Measurements from ENCODE around the gene PNMA3.
A peak's percentile ranks its signal among the peaks of the same experiment; 100 is the strongest.
"Not testable (repeated sequence)": the region's sequence is repeated elsewhere in the genome, so short reads cannot be mapped to it uniquely, and the experiment has no call there.

PNMA3 gene

GRCh38 chrX:153055871-153056749, at the start of gene PNMA3:
TSS of gene PNMA3 (plus strand) at chrX:153056470. CDS start at chrX:153057056, 586 bp downstream.
- DNase-seq (ENCODE audit: low read depth), result no peak

GRCh38 chrX:153017174-153017573, 39.1 kb upstream of the PNMA3 start:
- not testable (repeated sequence) for DNase-seq (ENCODE audit: low read depth)

DNA sequence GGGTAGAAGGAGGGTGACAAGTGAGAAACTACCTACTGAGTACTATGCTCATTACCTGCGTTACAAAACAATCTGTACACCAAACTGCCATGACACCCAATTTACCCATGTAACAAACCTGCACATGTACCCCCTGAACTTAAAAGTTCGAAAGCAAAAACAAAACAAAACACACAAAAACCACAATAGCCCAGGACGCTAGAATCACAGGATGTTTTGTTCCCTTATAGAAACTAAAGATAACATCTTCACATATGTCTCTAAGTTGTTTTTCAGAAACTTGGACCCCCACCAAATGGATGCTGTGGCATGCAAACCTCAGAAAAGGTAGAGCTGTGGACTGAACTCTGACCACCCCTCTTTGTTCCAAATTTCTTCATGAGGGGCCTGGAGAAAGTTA, 37.1 kb upstream of the PNMA3 start:
- no peak for DNase-seq (ENCODE audit: low read depth)

DNA sequence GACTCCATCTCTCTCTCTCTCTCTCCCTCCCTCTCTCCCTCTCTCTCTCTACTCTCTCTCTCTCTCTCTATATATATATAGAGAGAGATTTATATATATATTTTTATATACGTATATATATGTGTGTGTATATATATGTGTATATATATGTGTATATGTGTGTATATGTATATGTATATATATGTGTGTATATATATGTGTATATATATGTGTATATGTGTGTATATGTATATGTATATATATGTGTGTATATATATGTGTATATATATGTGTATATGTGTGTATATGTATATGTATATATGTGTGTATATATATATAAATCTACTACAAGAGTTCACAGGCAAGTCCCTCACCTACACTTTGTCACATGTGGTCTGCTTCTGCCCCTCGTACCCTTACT, 29.8 kb upstream of the PNMA3 start:
- DNase-seq (ENCODE audit: low read depth), result not testable (repeated sequence)

GRCh38 chrX:153028487-153028886, 27.8 kb upstream of the PNMA3 start:
- not testable (repeated sequence) for DNase-seq (ENCODE audit: low read depth)

- DNase-seq (ENCODE audit: low read depth), result no peak
These were observed 27.1 kb upstream of the PNMA3 start for GRCh38 chrX:153029162-153029561.

DNA sequence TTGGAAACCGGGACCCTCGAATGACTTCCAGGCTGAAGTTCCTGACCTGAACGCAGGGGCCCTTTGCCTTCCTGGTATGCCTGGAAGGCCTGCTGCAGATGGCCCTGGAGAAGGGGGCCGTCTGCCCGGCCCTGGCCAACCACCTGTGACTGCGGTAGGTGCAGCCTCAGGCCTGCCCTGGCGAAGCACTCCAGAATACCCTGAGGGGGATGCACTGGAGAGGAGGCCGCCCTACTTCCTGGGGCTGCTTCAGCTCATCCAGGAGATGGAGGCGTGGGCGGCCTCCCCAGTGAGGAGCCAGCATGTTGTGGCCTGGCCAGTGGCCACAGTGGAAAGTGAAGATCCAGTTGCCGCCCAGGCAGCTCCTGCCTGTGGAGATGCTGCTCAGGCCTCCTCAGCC, 26.4 kb upstream of the PNMA3 start:
- DNase-seq (ENCODE audit: low read depth), result no peak

DNA sequence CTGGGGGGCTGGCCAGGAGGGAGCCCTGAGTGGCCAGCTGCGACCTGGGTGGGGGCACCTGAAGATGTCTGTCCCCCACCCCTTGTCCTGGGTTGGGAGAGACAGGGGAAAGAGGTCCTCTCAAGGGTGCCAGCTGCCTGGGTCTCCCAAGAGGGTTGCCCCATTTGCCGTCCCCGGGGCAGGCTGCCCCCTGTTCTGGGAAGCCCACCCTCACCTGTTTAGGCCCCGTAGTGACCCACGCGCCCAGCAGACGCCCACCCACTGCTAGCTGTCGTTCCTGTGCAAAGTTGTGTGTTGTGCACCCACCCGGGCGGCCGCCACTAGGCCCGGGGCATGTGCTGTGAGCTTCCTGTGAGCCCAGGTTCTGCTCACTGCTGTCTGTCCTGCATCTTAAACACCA, 25.5 kb upstream of the PNMA3 start:
- DNase-seq (ENCODE audit: low read depth), result no peak

GRCh38 chrX:153032397-153033118, 23.7 kb upstream of the PNMA3 start:
- DNase-seq (ENCODE audit: low read depth), result peak; percentile 32

GRCh38 chrX:153049093-153049492, 7.2 kb upstream of the PNMA3 start:
- DNase-seq (ENCODE audit: low read depth), result no peak

GRCh38 chrX:153052534-153052933, 3.7 kb upstream of the PNMA3 start:
- no peak for DNase-seq (ENCODE audit: low read depth)

DNA sequence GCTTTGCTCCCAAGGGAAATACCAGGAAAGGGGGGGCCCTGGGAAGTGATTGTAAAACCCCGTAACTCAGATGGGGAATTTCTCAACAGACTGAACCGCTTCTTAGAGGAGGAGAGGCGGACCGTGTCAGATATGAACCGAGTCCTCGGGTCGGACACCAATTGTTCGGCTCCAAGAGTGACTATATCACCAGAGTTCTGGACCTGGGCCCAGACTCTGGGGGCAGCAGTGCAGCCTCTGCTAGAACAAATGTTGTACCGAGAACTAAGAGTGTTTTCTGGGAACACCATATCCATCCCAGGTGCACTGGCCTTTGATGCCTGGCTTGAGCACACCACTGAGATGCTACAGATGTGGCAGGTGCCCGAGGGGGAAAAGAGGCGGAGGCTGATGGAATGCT, 1.0 kb downstream of the PNMA3 start:
- DNase-seq (ENCODE audit: low read depth), result no peak

DNA sequence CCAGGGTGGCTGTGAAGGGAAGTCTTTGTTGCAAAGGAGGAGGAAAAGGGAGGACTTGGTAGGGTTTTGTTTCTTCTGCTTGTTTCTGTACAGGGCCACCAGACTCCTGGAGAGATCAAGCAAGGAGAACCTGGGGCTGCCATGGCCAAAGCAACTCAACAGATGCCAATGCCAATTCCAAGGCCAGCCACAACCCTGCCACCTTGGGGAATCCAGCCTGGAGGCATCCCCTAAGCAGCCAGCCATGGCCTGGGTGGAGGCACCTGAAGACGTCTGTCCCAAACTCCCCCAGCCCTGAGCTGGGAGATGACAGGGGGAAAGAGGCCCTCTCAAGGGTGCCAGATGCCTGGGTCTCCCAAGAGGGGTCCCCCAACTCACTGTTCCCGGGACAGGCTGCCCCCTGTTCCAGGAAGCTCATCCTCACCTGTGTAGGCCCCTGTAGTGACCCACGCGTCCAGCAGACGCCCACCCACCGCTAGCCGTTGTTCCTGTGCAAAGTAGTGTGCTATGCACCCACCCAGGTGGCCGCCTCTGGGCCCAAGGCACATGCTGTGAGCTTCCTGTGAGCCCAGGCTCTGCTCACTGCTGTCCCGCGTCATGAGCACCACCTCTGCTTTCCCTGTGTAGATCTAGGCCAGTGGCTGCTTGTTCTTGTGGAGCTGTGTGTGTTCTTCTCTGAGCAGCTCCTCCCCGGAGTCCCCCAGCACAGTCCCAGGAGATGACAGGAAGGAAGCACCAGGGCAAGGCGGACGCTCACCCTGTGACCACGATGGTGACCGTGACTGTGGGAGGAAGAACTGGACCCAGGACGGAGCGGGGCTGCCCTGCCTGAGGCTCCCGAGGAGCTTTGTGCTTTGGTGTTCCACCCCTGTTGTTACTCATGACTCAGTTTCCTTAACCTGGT, 3.2 kb downstream of the PNMA3 start:
- no peak for DNase-seq (ENCODE audit: low read depth)

GRCh38 chrX:153060095-153060445, 3.8 kb downstream of the PNMA3 start:
- no peak for DNase-seq (ENCODE audit: low read depth)

- no peak for DNase-seq (ENCODE audit: low read depth)
These were observed 5.5 kb downstream of the PNMA3 start for GRCh38 chrX:153061732-153062131.

DNA sequence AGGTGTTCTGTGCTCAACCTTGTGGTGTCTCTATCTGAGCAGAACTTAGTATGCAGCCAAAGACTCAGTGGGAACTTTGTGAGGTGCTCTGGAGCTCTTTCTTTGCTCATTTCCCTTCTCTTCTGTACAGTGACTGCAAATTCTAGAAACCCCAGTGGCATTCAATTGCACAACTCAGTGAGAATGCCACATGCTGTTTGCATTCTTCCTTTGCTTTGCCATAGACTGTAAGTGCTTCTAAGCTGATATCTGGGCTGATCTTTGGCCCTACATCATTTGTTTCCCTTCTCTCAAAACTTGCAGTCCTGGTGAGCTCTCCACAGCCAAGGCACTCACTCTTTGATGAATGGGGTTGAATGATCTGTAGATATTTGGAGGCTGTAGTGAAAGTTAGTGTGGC, 7.0 kb downstream of the PNMA3 start:
- no peak for DNase-seq (ENCODE audit: low read depth)

DNA sequence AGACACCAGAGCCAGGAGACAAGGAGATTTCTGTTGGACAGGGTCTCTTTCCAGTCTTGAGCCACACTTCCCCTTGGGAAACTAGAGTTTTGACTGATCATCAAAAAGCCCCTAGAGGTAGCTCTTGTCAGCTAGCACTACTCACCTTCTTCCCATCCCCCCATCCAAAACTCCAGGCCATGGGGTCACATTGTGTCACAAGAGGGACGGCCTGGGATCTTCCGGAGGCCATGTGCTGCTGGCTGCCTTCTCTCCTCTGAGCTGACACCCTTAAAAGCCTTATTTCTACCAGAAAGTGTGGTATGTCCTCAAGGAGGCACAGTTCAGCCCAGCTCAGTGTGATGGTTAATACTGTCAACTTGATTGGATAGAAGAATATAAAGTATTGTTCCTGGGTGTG, 7.8 kb downstream of the PNMA3 start:
- no peak for DNase-seq (ENCODE audit: low read depth)

- DNase-seq (ENCODE audit: low read depth), result no peak
These were observed 9.1 kb downstream of the PNMA3 start for GRCh38 chrX:153065389-153065788.

- not testable (repeated sequence) for DNase-seq (ENCODE audit: low read depth)
These were observed 10.1 kb downstream of the PNMA3 start for GRCh38 chrX:153066402-153066801.

- not testable (repeated sequence) for DNase-seq (ENCODE audit: low read depth)
These were observed 15.8 kb downstream of the PNMA3 start, which contains the start of gene PNMA6A for GRCh38 chrX:153071909-153072583. TSS of gene PNMA6A (plus strand) at chrX:153072454. CDS start at chrX:153073063, 609 bp downstream.

- DNase-seq (ENCODE audit: low read depth), result not testable (repeated sequence)
These were observed 17.1 kb downstream of the PNMA3 start for GRCh38 chrX:153073331-153073730.
